Muscle layer of duodenum (tissue), 2 donors: ENCODE results near the gene SEMA4F.

ENCODE experiments used
- H3K27ac ChIP-seq: one replicate; pipeline ENCODE4 v1.7.0; 2013; ENCODE audit warnings: mild to moderate bottlenecking, low read length
- H3K27me3 ChIP-seq: one replicate; pipeline ENCODE4 v1.7.0; 2013; ENCODE audit warnings: low read depth, mild to moderate bottlenecking, control low read depth, low read length
- H3K36me3 ChIP-seq, 2 donors: one replicate each; pipeline ENCODE4 v1.7.0; 2013; ENCODE audit warnings: low read length in 2 of 2, control low read depth in 1 of 2, mild to moderate bottlenecking in 1 of 2; ENCODE audit not compliant: insufficient read depth in 2 of 2, control insufficient read depth in 1 of 2
- H3K4me1 ChIP-seq, 2 donors: one replicate each; pipeline ENCODE4 v1.7.0; 2013; ENCODE audit warnings: low read length in 2 of 2, mild to moderate bottlenecking in 2 of 2, control low read depth in 1 of 2, moderate library complexity in 1 of 2; ENCODE audit not compliant: insufficient read depth in 2 of 2, control insufficient read depth in 1 of 2
- H3K4me3 ChIP-seq, 2 donors: one replicate each; pipeline ENCODE4 v1.7.0; 2013; ENCODE audit warnings: low read length in 2 of 2, low read depth in 1 of 2, mild to moderate bottlenecking in 1 of 2
- H3K9me3 ChIP-seq, 2 donors: one replicate each; pipeline ENCODE4 v1.7.0; 2013; ENCODE audit warnings: low read length in 2 of 2, control low read depth in 1 of 2, mild to moderate bottlenecking in 1 of 2; ENCODE audit not compliant: control insufficient read depth in 1 of 2
- donor health status: healthy.

SEMA4F gene

DNA sequence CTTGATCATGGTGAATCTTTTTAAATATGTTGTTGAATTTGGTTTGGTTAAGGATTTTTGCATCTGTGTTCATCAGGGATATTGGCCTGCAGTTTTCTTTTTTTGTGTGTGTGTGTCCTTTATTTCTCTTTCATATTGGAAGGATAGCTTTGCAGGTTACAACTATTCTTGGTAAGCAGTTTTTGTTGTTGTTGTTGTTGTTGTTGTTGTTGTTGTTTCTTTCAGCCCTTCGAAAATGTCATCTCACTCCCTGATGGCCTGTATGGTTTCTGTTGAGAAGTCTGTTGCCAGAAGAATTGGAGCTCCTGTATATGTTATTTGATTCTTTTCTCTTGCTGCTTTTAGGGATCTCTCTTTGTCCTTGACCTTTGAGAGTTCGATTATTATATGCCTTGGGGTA is 74.8 kb downstream of the SEMA4F start:
- H3K27me3 ChIP-seq, result no peaks in the 10 kb centered on the region
- H3K4me1 ChIP-seq, result no peaks in the 10 kb centered on the region
- no peak overlapping the region for H3K4me3 ChIP-seq
- no peak overlapping the region for H3K27ac ChIP-seq
- H3K9me3 ChIP-seq, result no peaks in the 10 kb centered on the region
- no peaks in the 10 kb centered on the region for H3K36me3 ChIP-seq

DNA sequence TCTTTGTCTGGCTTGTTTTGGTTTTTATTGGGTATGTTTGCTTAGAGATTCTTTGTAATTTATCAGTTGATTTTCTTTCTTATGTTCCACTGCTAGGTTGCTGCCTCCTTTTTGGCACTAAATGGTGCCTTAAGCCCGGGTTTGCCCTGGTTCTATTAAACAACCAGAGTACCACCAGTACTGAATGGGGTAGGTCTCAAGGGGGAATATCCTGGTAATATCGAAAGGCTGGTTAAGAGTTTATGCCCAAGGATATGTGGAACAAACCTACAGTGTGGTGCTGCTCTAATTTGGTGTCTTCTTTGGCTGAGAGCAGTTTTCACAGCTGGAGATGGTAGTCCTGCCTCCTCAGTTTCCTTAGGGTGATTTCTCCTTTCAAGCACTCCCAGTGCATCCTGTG is 76.5 kb downstream of the SEMA4F start:
- no peak overlapping the region for H3K4me3 ChIP-seq

More for the DNA sequence above, 76.5 kb downstream of the SEMA4F start:
- Histone ChIP-seq H3K36me3 (no peaks in the 10 kb centered on the region), H3K9me3 (no peaks in the 10 kb centered on the region), H3K4me1 (no peaks in the 10 kb centered on the region), H3K27me3 (no peaks in the 10 kb centered on the region), H3K27ac (no peak overlapping the region)
